Colonic mucosa (tissue), 4 donors: ENCODE measurements around the gene ENO2. TPM values are rescaled to one million over a fixed set of nuclear protein-coding genes. Genes with fewer than 3 reads are reported as not detected.

Experiments used
- DNase-seq: peaks from one replicate; pipeline ENCODE4 v3.0.0-alpha.2; 2020
- H3K27ac ChIP-seq: fragments of 200-600 bp; one replicate; pipeline ENCODE4 v1.8.0; 2021
- H3K27me3 ChIP-seq: fragments of 200-600 bp; one replicate; pipeline ENCODE4 v1.8.0; 2021
- H3K36me3 ChIP-seq: fragments of 200-600 bp; one replicate; pipeline ENCODE4 v1.8.0; 2021
- H3K4me1 ChIP-seq: fragments of 200-600 bp; one replicate; pipeline ENCODE4 v1.8.0; 2021; ENCODE audit warnings: mild to moderate bottlenecking
- H3K4me3 ChIP-seq: fragments of 200-600 bp; one replicate; pipeline ENCODE4 v1.8.0; 2021
- H3K9ac ChIP-seq, 2 donors: one replicate each; pipeline ENCODE4 v1.7.0; 2013; ENCODE audit warnings: control low read depth in 2 of 2, low read depth in 2 of 2, low read length in 2 of 2
- H3K9me3 ChIP-seq: fragments of 200-600 bp; one replicate; pipeline ENCODE4 v1.8.0; 2021
- CTCF ChIP-seq: fragments of 200-600 bp; IDR thresholded peaks from one replicate; pipeline ENCODE4 v1.8.0; 2022; ENCODE audit warnings: antibody characterized with exemption, mild to moderate bottlenecking
- intact Hi-C: fragments of 100-400 bp; cut with DNase I; formaldehyde crosslinking; loops from one replicate; pipeline ENCODE4 v1.14.1; 2022
- total RNA-seq, 2 donors: library from RNA; stranded (reverse); fragmentation: NEBNext Ultra II Directional in 1 of 2; extraction: Animal tissue kit (Norgen Biotek cat#: 25700) in 1 of 2; gene quantifications; one replicate each; pipeline ENCODE4 v1.2.1, GENCODE V29; 2021
- donor health status: healthy.
- donor health status: DM: no; HTN: no; CAD: no.
- donor health status: DM: no; HTN: no; CAD: no.

Gene ENO2
- total RNA-seq, 2 donors from 2014 or later, result 7.6 to 15.7 TPM

DNA sequence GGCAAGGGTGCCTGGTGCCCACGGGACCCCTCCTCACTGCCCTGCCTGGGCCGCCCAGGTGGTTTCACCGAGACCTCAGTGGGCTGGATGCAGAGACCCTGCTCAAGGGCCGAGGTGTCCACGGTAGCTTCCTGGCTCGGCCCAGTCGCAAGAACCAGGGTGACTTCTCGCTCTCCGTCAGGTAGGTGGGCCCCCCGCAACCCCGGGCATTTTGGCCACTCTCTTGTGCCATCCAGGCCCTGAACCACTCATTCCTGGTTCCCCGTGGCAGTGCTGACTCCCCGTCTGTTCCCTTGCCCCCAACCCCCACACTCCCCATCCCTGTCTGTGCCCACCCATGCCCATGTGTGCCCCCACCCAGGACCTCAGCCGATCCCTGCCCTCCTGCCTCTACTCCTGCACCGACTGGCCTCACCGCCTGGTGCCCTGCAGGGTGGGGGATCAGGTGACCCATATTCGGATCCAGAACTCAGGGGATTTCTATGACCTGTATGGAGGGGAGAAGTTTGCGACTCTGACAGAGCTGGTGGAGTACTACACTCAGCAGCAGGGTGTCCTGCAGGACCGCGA, 37.3 kb downstream of the ENO2 start:
- TF ChIP-seq CTCF, result no peak
- intact Hi-C loops, result no loop called here
- peak overlapping the region; percentile 80 for H3K27ac ChIP-seq
- no peaks in the 10 kb centered on the region for H3K36me3 ChIP-seq
- no peaks in the 10 kb centered on the region for H3K9me3 ChIP-seq
- peak overlapping the region; percentile 74 for H3K9ac ChIP-seq
- peak overlapping the region; percentile 38 for H3K4me3 ChIP-seq
- H3K27me3 ChIP-seq, result no peaks in the 10 kb centered on the region
- DNase-seq, result no peak
- H3K4me1 ChIP-seq, result no peaks in the 10 kb centered on the region

- intact Hi-C loops, result no loop called here
- no peak for DNase-seq
These were observed 37.9 kb downstream of the ENO2 start for GRCh38 chr12:6952121-6952862.

DNA sequence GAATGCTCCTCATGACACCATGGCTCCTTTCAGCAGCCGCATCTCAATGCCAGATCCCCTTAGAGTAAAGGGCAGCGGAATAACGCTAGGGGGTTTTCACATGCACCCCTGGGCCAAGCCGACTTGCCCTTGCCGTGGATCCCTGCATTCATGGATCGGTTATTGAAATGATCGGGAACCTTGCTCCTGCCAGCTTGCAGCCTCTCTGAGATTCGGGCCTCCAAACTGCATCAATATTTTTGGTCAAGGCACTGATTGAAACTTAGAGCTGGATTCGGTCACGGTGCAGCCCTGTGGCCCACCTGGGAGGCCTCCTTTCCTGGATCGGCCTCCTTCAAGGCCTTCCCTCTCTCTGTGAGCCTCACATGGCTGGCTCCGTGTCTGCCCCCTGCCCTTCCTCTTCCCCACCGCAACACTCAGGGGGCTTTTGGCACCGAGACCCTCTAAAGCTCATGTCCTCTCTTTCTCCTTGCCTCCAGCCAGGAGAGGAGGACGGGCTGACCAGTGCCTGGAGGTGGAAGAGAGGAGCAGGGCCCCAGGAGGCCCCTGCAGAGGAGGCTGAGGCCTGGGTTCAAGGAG, 38.6 kb downstream of the ENO2 start:
- Histone ChIP-seq H3K4me1 (no peaks in the 10 kb centered on the region), H3K27ac (peak overlapping the region; percentile 80), H3K9ac (peak overlapping the region; percentile 68 to 74)

More at GRCh38 chr12:6952121-6952862, 37.9 kb downstream of the ENO2 start:
- H3K9ac ChIP-seq, result peak overlapping the region; percentile 74
- no peaks in the 10 kb centered on the region for H3K36me3 ChIP-seq
- H3K4me3 ChIP-seq, result peak overlapping the region; percentile 38
- peak overlapping the region; percentile 80 for H3K27ac ChIP-seq
- H3K4me1 ChIP-seq, result no peaks in the 10 kb centered on the region
- H3K9me3 ChIP-seq, result no peaks in the 10 kb centered on the region
- H3K27me3 ChIP-seq, result no peaks in the 10 kb centered on the region
- no peak for TF ChIP-seq CTCF

GRCh38 chr12:6953442-6954315, 39.3 kb downstream of the ENO2 start:
- peak overlapping the region; percentile 68 to 74 for H3K9ac ChIP-seq
- H3K27me3 ChIP-seq, result no peaks in the 10 kb centered on the region
- DNase-seq, result peak; percentile 72
- intact Hi-C loops, result no loop called here
- H3K27ac ChIP-seq, result peak overlapping the region; percentile 80
- H3K4me3 ChIP-seq, result peak overlapping the region; percentile 38
- H3K9me3 ChIP-seq, result no peaks in the 10 kb centered on the region
- TF ChIP-seq CTCF, result no peak
- H3K36me3 ChIP-seq, result no peaks in the 10 kb centered on the region
- no peaks in the 10 kb centered on the region for H3K4me1 ChIP-seq

More for the DNA sequence above, 38.6 kb downstream of the ENO2 start:
- Histone ChIP-seq H3K9me3 (no peaks in the 10 kb centered on the region), H3K27me3 (no peaks in the 10 kb centered on the region), H3K36me3 (no peaks in the 10 kb centered on the region), H3K4me3 (peak overlapping the region; percentile 38)
- no peak for DNase-seq
- intact Hi-C loops, result no loop called here
- no peak for TF ChIP-seq CTCF
